Hepatocyte (in vitro differentiated cells): ENCODE data around the gene LRCOL1.

Source experiments
- CTCF ChIP-seq: fragments of 200-600 bp; sonication (generic); IDR thresholded peaks from 2 replicates; pipeline ENCODE4 v1.5.1; 2016; ENCODE audit warnings: antibody characterized with exemption, mild to moderate bottlenecking; ENCODE audit not compliant: poor library complexity
- EZH2 ChIP-seq: fragments of 200-600 bp; sonication (generic); IDR thresholded peaks from 2 replicates; pipeline ENCODE4 v1.6.1; 2016; ENCODE audit warnings: antibody characterized with exemption, mild to moderate bottlenecking, borderline replicate concordance
- EZH2phosphoT487 ChIP-seq: fragments of 200-600 bp; sonication (generic); IDR thresholded peaks from one replicate; pipeline ENCODE4 v1.6.1; 2018; ENCODE audit warnings: antibody characterized with exemption, mild to moderate bottlenecking, low read depth, moderate library complexity; ENCODE audit not compliant: unreplicated experiment, severe bottlenecking

GRCh38 chr12:132622437-132623071 is 12.2 kb upstream of the LRCOL1 start:
- no peak for TF ChIP-seq EZH2phosphoT487
- TF ChIP-seq EZH2, result no peak
- no peak for TF ChIP-seq CTCF
